HCEC 1CT (cell line): ENCODE measurements around the gene TRIM71.
"Not testable (repeated sequence)": the region's sequence is repeated elsewhere in the genome, so short reads cannot be mapped to it uniquely, and the experiment has no call there.

Source experiments
- DNase-seq: peaks from one replicate; pipeline ENCODE4 v3.0.0-alpha.2; 2017

TRIM71 gene

GRCh38 chr3:32844322-32844654, 26.5 kb downstream of the TRIM71 start:
- no peak for DNase-seq

- no peak for DNase-seq
These were observed 27.1 kb downstream of the TRIM71 start for GRCh38 chr3:32844914-32845313.

GRCh38 chr3:32845546-32845945, 27.7 kb downstream of the TRIM71 start:
- DNase-seq, result not testable (repeated sequence)

- not testable (repeated sequence) for DNase-seq
These were observed 29.2 kb downstream of the TRIM71 start for GRCh38 chr3:32847045-32847444.

- DNase-seq, result no peak
These were observed 29.7 kb downstream of the TRIM71 start for GRCh38 chr3:32847528-32847927.

- DNase-seq, result no peak
These were observed 30.4 kb downstream of the TRIM71 start for GRCh38 chr3:32848215-32848614.

- no peak for DNase-seq
These were observed 31.2 kb downstream of the TRIM71 start for GRCh38 chr3:32849046-32849445.

- DNase-seq, result no peak
These were observed 32.4 kb downstream of the TRIM71 start for GRCh38 chr3:32850226-32850625.

GRCh38 chr3:32850636-32851035, 32.8 kb downstream of the TRIM71 start:
- no peak for DNase-seq

GRCh38 chr3:32852146-32852545, 34.3 kb downstream of the TRIM71 start:
- no peak for DNase-seq

- no peak for DNase-seq
These were observed 37.7 kb downstream of the TRIM71 start for GRCh38 chr3:32855350-32855953.

GRCh38 chr3:32856355-32856889, 38.6 kb downstream of the TRIM71 start:
- DNase-seq, result peak; percentile 72

- DNase-seq, result no peak
These were observed 39.2 kb downstream of the TRIM71 start for GRCh38 chr3:32856901-32857507.

- no peak for DNase-seq
These were observed 40.1 kb downstream of the TRIM71 start for GRCh38 chr3:32857921-32858320.

- DNase-seq, result no peak
These were observed 41.9 kb downstream of the TRIM71 start for GRCh38 chr3:32859604-32860237.

GRCh38 chr3:32860499-32860898, 42.7 kb downstream of the TRIM71 start:
- no peak for DNase-seq

GRCh38 chr3:32861681-32862080, 43.9 kb downstream of the TRIM71 start:
- DNase-seq, result no peak

GRCh38 chr3:32862247-32862935, 44.6 kb downstream of the TRIM71 start:
- no peak for DNase-seq

GRCh38 chr3:32862936-32863487, 45.2 kb downstream of the TRIM71 start:
- no peak for DNase-seq

GRCh38 chr3:32865383-32865782, 47.6 kb downstream of the TRIM71 start:
- no peak for DNase-seq

GRCh38 chr3:32866533-32866932, 48.7 kb downstream of the TRIM71 start:
- DNase-seq, result no peak

- DNase-seq, result no peak
These were observed 50.2 kb downstream of the TRIM71 start for GRCh38 chr3:32867954-32868353.

- DNase-seq, result no peak
These were observed 51.1 kb downstream of the TRIM71 start for GRCh38 chr3:32868719-32869512.
